HCT116 (cell line): ENCODE measurements around the gene EXOSC3. TPM values are rescaled to one million over a fixed set of nuclear protein-coding genes. Genes with fewer than 3 reads are reported as not detected.

Experiments
- ATAC-seq: fragments of 200-7000 bp; cut with Tn5 transposase; 2 replicates; pipeline ENCODE4 v1.9.1; 2020; ENCODE audit warnings: mild to moderate bottlenecking, moderate library complexity
- BruUV-seq: library from RNA; stranded (reverse); fragments of 400-500 nt; replicated peaks from 2 replicates; lab custom pipeline; 2021; lab: Mats Ljungman, UMichigan
- CTCF ChIA-PET: fragments of 300-600 bp; sonication (Branson Sonifier 250); formaldehyde crosslinking; loops from one replicate; lab custom pipeline; 2021; ENCODE audit warnings: antibody characterized with exemption; lab: Charles Lee
- POLR2A ChIA-PET: fragments of 300-600, 350-600 bp; sonication (Branson Sonifier 250); formaldehyde crosslinking; loops from one replicate; lab custom pipeline; 2021; ENCODE audit warnings: antibody characterized with exemption; lab: Charles Lee
- RAD21 ChIA-PET, 2 experiments: fragments of 300-600 bp; sonication (Branson Sonifier 250); formaldehyde crosslinking; loops; one replicate each; lab custom pipeline; 2023; ENCODE audit warnings: low total read pairs in 2 of 2; ENCODE audit not compliant: uncharacterized antibody in 2 of 2, unreplicated experiment in 2 of 2, low non-redundant PET in 1 of 2; lab: Charles Lee
- DNase-seq: peaks from one replicate; pipeline ENCODE4 v3.0.0-alpha.2; 2010; ENCODE audit warnings: low read depth, low spot score
- H2AFZ ChIP-seq: fragments of 200-600 bp; shearing (Covaris generic), sonication (generic); 2 replicates; pipeline ENCODE4 v1.6.1; 2017; ENCODE audit warnings: low read depth, mixed run types, mixed read lengths, antibody characterized with exemption, low read length; ENCODE audit not compliant: poor library complexity, severe bottlenecking
- H3K27ac ChIP-seq: 2 replicates; pipeline ENCODE4 v1.5.1; 2012; ENCODE audit warnings: low read depth, low read length
- H3K27me3 ChIP-seq: fragments of 200-600 bp; sonication (generic); 2 replicates; pipeline ENCODE4 v1.6.1; 2016; ENCODE audit warnings: mixed run types, low read length, mixed read lengths; ENCODE audit not compliant: insufficient read depth
- H3K36me3 ChIP-seq, 2 experiments: fragments of 200-500 bp in 1 of 2; fragments of 200-600 bp in 1 of 2; sonication (Bioruptor generic) in 1 of 2; sonication (generic) in 1 of 2; 2 replicates each; pipeline versions ENCODE4 v1.5.1 to v1.6.1; 2014 to 2016; ENCODE audit warnings: low read length in 2 of 2, inconsistent platforms in 1 of 2, mixed read lengths in 1 of 2, mixed run types in 1 of 2; ENCODE audit not compliant: insufficient read depth in 2 of 2, control insufficient read depth in 1 of 2
- H3K4me1 ChIP-seq, 2 experiments: fragments of 200-600 bp in 1 of 2; sonication (generic) in 1 of 2; 2 replicates each; pipeline versions ENCODE4 v1.5.1 to v1.6.1; 2012 to 2017; ENCODE audit warnings: low read length in 2 of 2, inconsistent platforms in 1 of 2, mild to moderate bottlenecking in 1 of 2, mixed read lengths in 1 of 2, mixed run types in 1 of 2, moderate library complexity in 1 of 2; ENCODE audit not compliant: insufficient read depth in 2 of 2, control insufficient read depth in 1 of 2
- H3K4me2 ChIP-seq: fragments of 200-600 bp; sonication (generic); 2 replicates; pipeline ENCODE4 v1.6.1; 2017; ENCODE audit warnings: mixed run types, low read length, mixed read lengths
- H3K4me3 ChIP-seq, 2 experiments: fragments of 200-600 bp in 1 of 2; sonication (generic) in 1 of 2; replicated peaks in 1 of 2; 2 replicates each; pipeline ENCODE4 v1.5.1; 2011 to 2016; ENCODE audit warnings: low read length in 2 of 2, control low read depth in 1 of 2, low read depth in 1 of 2, mild to moderate bottlenecking in 1 of 2, mixed read lengths in 1 of 2, mixed run types in 1 of 2
- H3K79me2 ChIP-seq: fragments of 200-600 bp; sonication (generic); 2 replicates; pipeline ENCODE4 v1.6.1; 2017; ENCODE audit warnings: mild to moderate bottlenecking, mixed run types, low read length, moderate library complexity, mixed read lengths; ENCODE audit not compliant: insufficient read depth
- H3K9ac ChIP-seq: fragments of 200-600 bp; sonication (generic); 2 replicates; pipeline ENCODE4 v1.6.1; 2016; ENCODE audit warnings: low read length, mixed read lengths
- H3K9me2 ChIP-seq: fragments of 200-600 bp; sonication (generic), shearing (Covaris generic); 2 replicates; pipeline ENCODE4 v1.6.1; 2017; ENCODE audit warnings: mixed run types, mild to moderate bottlenecking, moderate library complexity; ENCODE audit not compliant: insufficient read depth
- H3K9me3 ChIP-seq, 2 experiments: fragments of 200-500 bp in 1 of 2; fragments of 200-600 bp in 1 of 2; sonication (Bioruptor generic) in 1 of 2; sonication (generic) in 1 of 2; 2 replicates each; pipeline ENCODE4 v1.6.1; 2014 to 2017; ENCODE audit warnings: low read length in 2 of 2, mixed read lengths in 2 of 2, inconsistent platforms in 1 of 2, low read depth in 1 of 2, mild to moderate bottlenecking in 1 of 2, mixed run types in 1 of 2, moderate library complexity in 1 of 2; ENCODE audit not compliant: control insufficient read depth in 1 of 2, insufficient read depth in 1 of 2
- H4K20me1 ChIP-seq: fragments of 200-600 bp; sonication (generic), shearing (Covaris generic); 2 replicates; pipeline ENCODE4 v1.6.1; 2017; ENCODE audit warnings: mixed run types, mild to moderate bottlenecking, moderate library complexity; ENCODE audit not compliant: insufficient read depth
- CEBPB ChIP-seq: IDR thresholded peaks from 2 replicates; pipeline ENCODE4 v1.6.1; 2012; ENCODE audit warnings: low read depth
- EZH2 ChIP-seq: fragments of 200-600 bp; sonication (generic); IDR thresholded peaks from 2 replicates; pipeline ENCODE4 v1.6.1; 2017; ENCODE audit warnings: antibody characterized with exemption, mixed run types
- FOSL1 ChIP-seq: IDR thresholded peaks from 2 replicates; pipeline ENCODE4 v1.6.1; 2012; ENCODE audit warnings: low read depth
- MAX ChIP-seq: IDR thresholded peaks from 2 replicates; pipeline ENCODE4 v1.6.1; 2012
- REST ChIP-seq: IDR thresholded peaks from 2 replicates; pipeline ENCODE4 v1.6.1; 2012; ENCODE audit warnings: low read depth
- SP1 ChIP-seq: IDR thresholded peaks from 2 replicates; pipeline ENCODE4 v1.6.1; 2012; ENCODE audit warnings: low read depth
- TCF7L2 ChIP-seq: IDR thresholded peaks from 2 replicates; pipeline ENCODE4 v1.7.0; 2011; ENCODE audit warnings: borderline replicate concordance, inconsistent platforms; ENCODE audit not compliant: insufficient read depth, insufficient read length; ENCODE audit errors: extremely low read depth
- ZNF274 ChIP-seq: fragments of 200-500 bp; sonication (Bioruptor generic); IDR thresholded peaks from 2 replicates; pipeline ENCODE4 v1.6.1; 2014; ENCODE audit warnings: mild to moderate bottlenecking, low read depth, low read length, inconsistent platforms
- intact Hi-C: fragments of 100-400 bp; cut with micrococcal nuclease; formaldehyde crosslinking; loops from 2 replicates; pipeline ENCODE4 v1.10.0; 2022
- total RNA-seq: library from RNA; stranded (reverse); gene quantifications from one replicate; pipeline ENCODE4 v1.2.1, GENCODE V29; 2021; ENCODE audit not compliant: unreplicated experiment

Gene EXOSC3
- total RNA-seq, 1 experiment from 2014 or later: 79.6 TPM

- TF ChIP-seq SP1 (no peak), TCF7L2 (no peak), EZH2 (no peak)
Measured at GRCh38 chr9:37745970-37746369, 38.9 kb downstream of the EXOSC3 start (continued).

GRCh38 chr9:37740631-37741328 is 44.1 kb downstream of the EXOSC3 start:
- POLR2A ChIA-PET: no interaction called here
- no peaks in the 10 kb centered on the region for H3K36me3 ChIP-seq
- no peak overlapping the region for H3K27ac ChIP-seq
- no peak for ATAC-seq
- H3K9ac ChIP-seq: no peak overlapping the region
- no peak overlapping the region for H3K4me2 ChIP-seq
- RAD21 ChIA-PET: no interaction called here
- no peak overlapping the region for H3K4me3 ChIP-seq
- no peaks in the 10 kb centered on the region for H3K9me2 ChIP-seq
- no TSS peak for BruUV-seq
- intact Hi-C loops: loop anchor here (10.0 kb wide), 1 partner anchor 256 kb away; the partner anchor contains the start of gene POLR1E
- no peaks in the 10 kb centered on the region for H3K4me1 ChIP-seq
- TF ChIP-seq CEBPB: no peak
- TF ChIP-seq FOSL1: no peak
- TF ChIP-seq EZH2: no peak
- TF ChIP-seq ZNF274: no peak
- TF ChIP-seq MAX: no peak
- TF ChIP-seq REST: no peak
- H3K9me3 ChIP-seq: no peaks in the 10 kb centered on the region
- no peaks in the 10 kb centered on the region for H4K20me1 ChIP-seq
- no peak for DNase-seq
- CTCF ChIA-PET: no interaction called here
- H3K79me2 ChIP-seq: no peaks in the 10 kb centered on the region
- no peak overlapping the region for H2AFZ ChIP-seq
- no peaks in the 10 kb centered on the region for H3K27me3 ChIP-seq
